HEK293 (cell line): ENCODE results near the gene SMARCD1.

Experiments
- ATF2 ChIP-seq: fragments of 450-650 bp; formaldehyde crosslinking; IDR thresholded peaks from 2 replicates; pipeline ENCODE4 v1.5.1; 2016; ENCODE audit warnings: missing biosample characterization, missing genetic modification characterization, low read depth
- BCL6B ChIP-seq: fragments of 450-650 bp; formaldehyde crosslinking; IDR thresholded peaks from 2 replicates; pipeline ENCODE4 v1.5.1; 2017; ENCODE audit warnings: missing biosample characterization, missing genetic modification characterization
- IKZF3 ChIP-seq: fragments of 450-650 bp; IDR thresholded peaks from 2 replicates; pipeline ENCODE4 v1.5.0; 2018; ENCODE audit warnings: missing biosample characterization, mild to moderate bottlenecking, missing genetic modification characterization, moderate library complexity
- KLF17 ChIP-seq: fragments of 450-650 bp; formaldehyde crosslinking; IDR thresholded peaks from 2 replicates; pipeline ENCODE4 v1.5.1; 2016; ENCODE audit warnings: missing biosample characterization, missing genetic modification characterization
- PATZ1 ChIP-seq: fragments of 450-650 bp; formaldehyde crosslinking; IDR thresholded peaks from 2 replicates; pipeline ENCODE4 v1.5.1; 2016; ENCODE audit warnings: missing biosample characterization, missing genetic modification characterization
- RBAK ChIP-seq: fragments of 450-650 bp; formaldehyde crosslinking; IDR thresholded peaks from 2 replicates; pipeline ENCODE4 v1.5.1; 2016; ENCODE audit warnings: missing biosample characterization, missing genetic modification characterization
- SP7 ChIP-seq: fragments of 450-650 bp; formaldehyde crosslinking; IDR thresholded peaks from 2 replicates; pipeline ENCODE4 v1.5.1; 2016; ENCODE audit warnings: missing biosample characterization, missing genetic modification characterization
- YY2 ChIP-seq: fragments of 450-650 bp; formaldehyde crosslinking; IDR thresholded peaks from 2 replicates; pipeline ENCODE4 v1.5.1; 2016; ENCODE audit warnings: missing biosample characterization, missing genetic modification characterization
- ZBTB11 ChIP-seq: fragments of 450-650 bp; formaldehyde crosslinking; conservative IDR thresholded peaks from 2 replicates; pipeline ENCODE4 v1.5.1; 2016; ENCODE audit warnings: low read depth, missing biosample characterization, missing genetic modification characterization
- ZBTB17 ChIP-seq: fragments of 450-650 bp; formaldehyde crosslinking; IDR thresholded peaks from 2 replicates; pipeline ENCODE4 v1.5.1; 2016; ENCODE audit warnings: missing biosample characterization, missing genetic modification characterization
- ZBTB20 ChIP-seq: fragments of 450-650 bp; formaldehyde crosslinking; IDR thresholded peaks from 2 replicates; pipeline ENCODE4 v1.5.1; 2016; ENCODE audit warnings: missing biosample characterization, missing genetic modification characterization
- ZBTB26 ChIP-seq: fragments of 450-650 bp; formaldehyde crosslinking; optimal IDR thresholded peaks from 2 replicates; pipeline ENCODE3; 2016; ENCODE audit warnings: missing biosample characterization, mild to moderate bottlenecking, missing genetic modification characterization
- ZFHX2 ChIP-seq: fragments of 450-650 bp; formaldehyde crosslinking; conservative IDR thresholded peaks from 2 replicates; pipeline ENCODE4 v1.5.1; 2016; ENCODE audit warnings: missing biosample characterization, missing genetic modification characterization
- ZFP3 ChIP-seq: fragments of 450-650 bp; formaldehyde crosslinking; IDR thresholded peaks from 2 replicates; pipeline ENCODE4 v1.5.1; 2016; ENCODE audit warnings: low read depth, missing biosample characterization, missing genetic modification characterization
- ZNF138 ChIP-seq: fragments of 450-650 bp; formaldehyde crosslinking; IDR thresholded peaks from 2 replicates; pipeline ENCODE4 v1.5.1; 2016; ENCODE audit warnings: missing biosample characterization, missing genetic modification characterization, borderline replicate concordance
- ZNF2 ChIP-seq: fragments of 450-650 bp; formaldehyde crosslinking; IDR thresholded peaks from 2 replicates; pipeline ENCODE4 v1.5.1; 2016; ENCODE audit warnings: missing biosample characterization, missing genetic modification characterization
- ZNF214 ChIP-seq: fragments of 450-650 bp; formaldehyde crosslinking; IDR thresholded peaks from 2 replicates; pipeline ENCODE4 v1.5.1; 2017; ENCODE audit warnings: missing biosample characterization, mild to moderate bottlenecking, missing genetic modification characterization, borderline replicate concordance
- ZNF223 ChIP-seq: fragments of 450-650 bp; formaldehyde crosslinking; IDR thresholded peaks from 2 replicates; pipeline ENCODE4 v1.5.1; 2016; ENCODE audit warnings: missing biosample characterization, missing genetic modification characterization
- ZNF391 ChIP-seq: fragments of 450-650 bp; formaldehyde crosslinking; IDR thresholded peaks from 2 replicates; pipeline ENCODE4 v1.5.1; 2016; ENCODE audit warnings: low read depth, missing biosample characterization, missing genetic modification characterization, borderline replicate concordance
- ZNF394 ChIP-seq: fragments of 450-650 bp; formaldehyde crosslinking; IDR thresholded peaks from 2 replicates; pipeline ENCODE4 v1.5.1; 2016; ENCODE audit warnings: missing biosample characterization, missing genetic modification characterization, mild to moderate bottlenecking, moderate library complexity, borderline replicate concordance
- ZNF433 ChIP-seq: fragments of 450-650 bp; formaldehyde crosslinking; IDR thresholded peaks from 2 replicates; pipeline ENCODE4 v1.5.1; 2016; ENCODE audit warnings: missing biosample characterization, missing genetic modification characterization, low read depth
- ZNF501 ChIP-seq: fragments of 450-650 bp; formaldehyde crosslinking; IDR thresholded peaks from 2 replicates; pipeline ENCODE4 v1.5.1; 2016; ENCODE audit warnings: missing biosample characterization, missing genetic modification characterization
- ZNF561 ChIP-seq: fragments of 450-650 bp; IDR thresholded peaks from 2 replicates; pipeline ENCODE4 v1.5.1; 2018; ENCODE audit warnings: missing biosample characterization, missing genetic modification characterization, borderline replicate concordance
- ZNF654 ChIP-seq: fragments of 450-650 bp; formaldehyde crosslinking; IDR thresholded peaks from 2 replicates; pipeline ENCODE4 v1.5.1; 2016; ENCODE audit warnings: low read depth, missing biosample characterization, missing genetic modification characterization
- ZNF660 ChIP-seq: fragments of 450-650 bp; IDR thresholded peaks from 2 replicates; pipeline ENCODE4 v1.5.1; 2018; ENCODE audit warnings: missing biosample characterization, mild to moderate bottlenecking, missing genetic modification characterization

The SMARCD1 gene

GRCh38 chr12:50070314-50071060, 14.7 kb upstream of the SMARCD1 start (continued):
- TF ChIP-seq ATF2 = no peak
- peak; percentile 36; the same call in 1 of the 2 replicates for TF ChIP-seq ZNF391
- TF ChIP-seq ZNF2 (tag by site-specific recombination) = no peak
- TF ChIP-seq SP7 (tag by site-specific recombination) = 0 out of 2 replicates have a peak, but pooled peaks have one; percentile 44
- 0 out of 2 replicates have a peak, but pooled peaks have one; percentile 12 for TF ChIP-seq PATZ1 (tag by site-specific recombination)
- peak; percentile 39; the same call in 1 of the 2 replicates for TF ChIP-seq ZNF394
- TF ChIP-seq ZBTB11 (tag by site-specific recombination) = peak; percentile 93
- TF ChIP-seq ZNF654 (tag by site-specific recombination) = peak; percentile 91
- no peak for TF ChIP-seq ZFP3
- TF ChIP-seq ZNF433 (tag by site-specific recombination) = no peak
- 0 out of 2 replicates have a peak, but pooled peaks have one; percentile 5 for TF ChIP-seq ZFHX2 (tag by site-specific recombination)
- peak; percentile 96 for TF ChIP-seq IKZF3 (tag by site-specific recombination)
- no peak; the same call in 1 of the 2 replicates for TF ChIP-seq YY2 (tag by site-specific recombination)
- no peak for TF ChIP-seq BCL6B (tag by site-specific recombination)
- no peak for TF ChIP-seq RBAK (tag by site-specific recombination)
- peak; percentile 53; the same call in 1 of the 2 replicates for TF ChIP-seq KLF17
- TF ChIP-seq ZNF561 = no peak
- peak; percentile 36; the same call in 1 of the 2 replicates for TF ChIP-seq ZBTB17 (tag by site-specific recombination)
- 0 out of 2 replicates have a peak, but pooled peaks have one; percentile 22 for TF ChIP-seq ZNF223 (tag by site-specific recombination)
- TF ChIP-seq ZBTB20 (tag by site-specific recombination) = no peak; the same call in 1 of the 2 replicates
- peak; percentile 18 for TF ChIP-seq ZBTB26 (tag by site-specific recombination)
- TF ChIP-seq ZNF214 (tag by site-specific recombination) = no peak
- TF ChIP-seq ZNF660 (tag by site-specific recombination) = peak; percentile 98
- TF ChIP-seq ZNF138 (tag by site-specific recombination) = no peak
- TF ChIP-seq ZNF501 (tag by site-specific recombination) = no peak
